GM12878 (cell line): Measurements from ENCODE around the gene LIN37. TPM values are rescaled to one million over a fixed set of nuclear protein-coding genes. Genes with fewer than 3 reads are reported as not detected.

Experiments
- ATAC-seq: fragments of 200-7000 bp; cut with Tn5 transposase; 3 replicates; pipeline ENCODE4 v1.9.1; 2020; ENCODE audit warnings: mild to moderate bottlenecking, moderate library complexity
- BruUV-seq: library from RNA; stranded (reverse); fragments of 400-500 nt; replicated peaks from 2 replicates; lab custom pipeline; 2021; lab: Mats Ljungman, UMichigan
- CTCF ChIA-PET: fragments of 300-600 bp; sonication (Branson Sonifier 250); formaldehyde crosslinking; extraction: SDS; loops from one replicate; lab custom pipeline; 2021; ENCODE audit warnings: inconsistent platforms; lab: Yijun Ruan, JAX
- POLR2A ChIA-PET: fragments of 350-600 bp; formaldehyde crosslinking; extraction: SDS; loops from one replicate; lab custom pipeline; 2021; ENCODE audit warnings: inconsistent platforms; lab: Charles Lee
- RAD21 ChIA-PET: fragments of 300-600 bp; sonication (Branson Sonifier 250); formaldehyde crosslinking; loops from one replicate; lab custom pipeline; 2023; ENCODE audit warnings: antibody characterized with exemption; ENCODE audit not compliant: unreplicated experiment; lab: Charles Lee
- SMC1A ChIA-PET: fragments of 300-600 bp; sonication (Branson Sonifier 250); formaldehyde crosslinking; loops from one replicate; lab custom pipeline; 2023; ENCODE audit not compliant: unreplicated experiment, uncharacterized antibody; lab: Charles Lee
- DNase-seq: peaks from one replicate; pipeline ENCODE4 v3.0.0-alpha.2; 2011; ENCODE audit warnings: low read depth, low spot score
- FAIRE-seq: peaks from 3 replicates; lab custom pipeline; 2011; peaks lifted over from hg19 to GRCh38; lab: Jason Lieb, UNC
- H2AFZ ChIP-seq: 2 replicates; pipeline ENCODE4 v1.6.0; 2011; ENCODE audit warnings: low read depth, low read length, control low read depth; ENCODE audit not compliant: control insufficient read depth
- H3K27ac ChIP-seq: 2 replicates; pipeline ENCODE4 v1.5.1; 2011; ENCODE audit warnings: control low read depth; ENCODE audit not compliant: control insufficient read depth, insufficient read depth
- H3K27me3 ChIP-seq, 2 experiments: replicated peaks in 1 of 2; 2 replicates each; pipeline versions ENCODE4 v1.6.0 to v1.6.1; 2011; ENCODE audit warnings: low read length in 1 of 2; ENCODE audit not compliant: control insufficient read depth in 2 of 2, insufficient read depth in 2 of 2
- H3K36me3 ChIP-seq, 2 experiments: 2 replicates each; pipeline ENCODE4 v1.5.1; 2011; ENCODE audit warnings: low read length in 1 of 2; ENCODE audit not compliant: control insufficient read depth in 2 of 2, insufficient read depth in 2 of 2
- H3K4me1 ChIP-seq: 2 replicates; pipeline ENCODE4 v1.6.1; 2011; ENCODE audit warnings: mild to moderate bottlenecking, low read length, moderate library complexity, mixed read lengths; ENCODE audit not compliant: control insufficient read depth, insufficient read depth
- H3K4me2 ChIP-seq: 2 replicates; pipeline ENCODE4 v1.6.0; 2011; ENCODE audit warnings: control low read depth; ENCODE audit not compliant: control insufficient read depth, insufficient read depth
- H3K4me3 ChIP-seq: fragments of 200-600 bp; sonication (generic); 2 replicates; pipeline ENCODE4 v1.5.1; 2016
- H3K79me2 ChIP-seq: 2 replicates; pipeline ENCODE4 v1.6.0; 2011; ENCODE audit warnings: low read length; ENCODE audit not compliant: control insufficient read depth, insufficient read depth
- H3K9ac ChIP-seq: 2 replicates; pipeline ENCODE4 v1.8.0; 2011; ENCODE audit warnings: low read length, control low read depth, mixed read lengths; ENCODE audit not compliant: control insufficient read depth, insufficient read depth
- H3K9me3 ChIP-seq: replicated peaks from 3 replicates; pipeline ENCODE4 v1.5.1; 2011; ENCODE audit warnings: mild to moderate bottlenecking, low read length; ENCODE audit not compliant: control insufficient read depth, insufficient read depth
- H4K20me1 ChIP-seq: 2 replicates; pipeline ENCODE4 v1.6.0; 2011; ENCODE audit not compliant: control insufficient read depth, insufficient read depth
- BMI1 ChIP-seq: fragments of 450-650 bp; IDR thresholded peaks from 2 replicates; pipeline ENCODE4 v1.6.1; 2016; ENCODE audit warnings: mild to moderate bottlenecking, moderate library complexity, borderline replicate concordance
- E4F1 ChIP-seq: fragments of 450-650 bp; IDR thresholded peaks from 2 replicates; pipeline ENCODE4 v1.6.1; 2018; ENCODE audit warnings: borderline replicate concordance, mild to moderate bottlenecking; ENCODE audit not compliant: partially characterized antibody
- ESRRA ChIP-seq: IDR thresholded peaks from 2 replicates; pipeline ENCODE4 v1.6.1; 2012; ENCODE audit warnings: mild to moderate bottlenecking, low read length, improper control_type of control experiment
- EZH2 ChIP-seq: IDR thresholded peaks from 2 replicates; pipeline ENCODE4 v1.6.1; 2012; ENCODE audit warnings: low read depth, mild to moderate bottlenecking, control low read depth, inconsistent platforms, low read length, borderline replicate concordance; ENCODE audit not compliant: control insufficient read depth
- GABPA ChIP-seq: IDR thresholded peaks from 2 replicates; pipeline ENCODE4 v1.6.1; 2014; ENCODE audit warnings: antibody characterized with exemption, low read depth, mild to moderate bottlenecking, inconsistent platforms
- IKZF1 ChIP-seq: fragments of 450-650 bp; conservative IDR thresholded peaks from 2 replicates; pipeline ENCODE4 v1.6.1; 2017; ENCODE audit warnings: antibody characterized with exemption, mild to moderate bottlenecking
- JUNB ChIP-seq: IDR thresholded peaks from 2 replicates; pipeline ENCODE4 v1.6.1; 2016; ENCODE audit warnings: antibody characterized with exemption, mild to moderate bottlenecking
- JUND ChIP-seq: IDR thresholded peaks from 2 replicates; pipeline ENCODE4 v1.6.1; 2012; ENCODE audit warnings: low read depth, mild to moderate bottlenecking, low read length, improper control_type of control experiment, moderate library complexity
- KAT2A ChIP-seq: conservative IDR thresholded peaks from 2 replicates; pipeline ENCODE4 v1.6.1; 2011; ENCODE audit warnings: low read depth, low read length; ENCODE audit not compliant: control insufficient read depth
- KLF5 ChIP-seq: fragments of 450-650 bp; IDR thresholded peaks from 2 replicates; pipeline ENCODE4 v1.6.1; 2014; ENCODE audit warnings: mild to moderate bottlenecking; ENCODE audit not compliant: partially characterized antibody
- PAX8 ChIP-seq: fragments of 450-650 bp; IDR thresholded peaks from 2 replicates; pipeline ENCODE4 v1.6.1; 2017; ENCODE audit warnings: mild to moderate bottlenecking, moderate library complexity
- POLR2A ChIP-seq: IDR thresholded peaks from 2 replicates; pipeline ENCODE4 v1.6.1; 2011; ENCODE audit warnings: low read depth, mild to moderate bottlenecking, low read length
- RBBP5 ChIP-seq: fragments of 200-600 bp; sonication (generic); conservative IDR thresholded peaks from 2 replicates; pipeline ENCODE4 v1.6.1; 2016
- SMC3 ChIP-seq: IDR thresholded peaks from 2 replicates; pipeline ENCODE4 v1.6.1; 2011; ENCODE audit warnings: low read length, improper control_type of control experiment, borderline replicate concordance
- TCF12 ChIP-seq: IDR thresholded peaks from 2 replicates; pipeline ENCODE4 v1.6.1; 2011; ENCODE audit warnings: low read depth, mild to moderate bottlenecking, low read length
- WGBS: methylation state at CpG from one replicate; pipeline ENCODE4 v1.1.6; 2016; ENCODE audit warnings: low lambda C conversion rate; ENCODE audit not compliant: insufficient replicate concordance, insufficient coverage; ENCODE audit errors: missing lambda C conversion rate; 5-methylcytosine and 5-hydroxymethylcytosine counted together
- in situ Hi-C: fragments of 300-500 bp; cut with MboI; formaldehyde crosslinking; loops from 9 replicates; pipeline ENCODE4 v1.14.3; 2018; ENCODE audit warnings: mixed read lengths
- intact Hi-C: fragments of 100-400 bp; cut with micrococcal nuclease; formaldehyde crosslinking; loops from one replicate; pipeline ENCODE4 v1.14.2; 2022; ENCODE audit not compliant: unreplicated experiment
- polyA plus RNA-seq, 11 experiments: library from polyadenylated mRNA; depleted of rRNA in 4 of 11; unstranded in 6 of 11; stranded (reverse) in 5 of 11; fragments of >200 nt; fragmentation: Nextera tagmentation in 4 of 11; fragmentation: Illumina TruSeq in 1 of 11; extraction: Ambion mirVana in 4 of 11; extraction: Trizol in 1 of 11; gene quantifications; 1 replicate in 1 of 11; 2 replicates in 10 of 11; pipeline versions ENCODE4 v1.2.1 to v1.2.3, GENCODE V29; 2011 to 2016; ENCODE audit warnings: inconsistent platforms in 2 of 11, missing spikeins in 2 of 11, low read depth in 1 of 11
- total RNA-seq, 4 experiments: library from RNA; depleted of rRNA in 3 of 4; stranded (reverse); fragments of >200 nt in 3 of 4; fragmentation: Illumina TruSeq in 1 of 4; extraction: Trizol in 1 of 4; gene quantifications; 2 replicates each; pipeline versions ENCODE4 v1.2.1 to v1.2.3, GENCODE V29; 2013 to 2021

The LIN37 gene
- total and polyA plus RNA-seq, 10 of the 15 experiments (the other 5 are each of a cell fraction or from before 2014, with no cell fraction given): 0.69 to 11.9 (median 7.6) TPM

- intact Hi-C loops: no loop called here
- no peak overlapping the region for H3K9ac ChIP-seq
- DNase-seq: no peak
- H3K36me3 ChIP-seq: no peaks in the 10 kb centered on the region
- POLR2A ChIA-PET: no interaction called here
- no peak overlapping the region for H2AFZ ChIP-seq
- RAD21 ChIA-PET: no interaction called here
- in situ Hi-C loops: no loop called here
- H4K20me1 ChIP-seq: no peaks in the 10 kb centered on the region
- no peak overlapping the region for H3K27ac ChIP-seq
- no peak for FAIRE-seq
- ATAC-seq: no peak
- CTCF ChIA-PET: no interaction called here
- H3K79me2 ChIP-seq: no peaks in the 10 kb centered on the region
- SMC1A ChIA-PET: no interaction called here
- TF ChIP-seq IKZF1: no peak
- peaks cover 0 to 2% of the 10 kb centered on the region in 2 experiments; a peak in 1 of 4 replicates for H3K27me3 ChIP-seq
- BruUV-seq: no TSS peak
- H3K4me1 ChIP-seq: no peaks in the 10 kb centered on the region
- no peak overlapping the region for H3K4me3 ChIP-seq
- WGBS: 33% methylated on average over 30 of the region's 39 CpGs
- H3K9me3 ChIP-seq: no peaks in the 10 kb centered on the region
- no peak overlapping the region for H3K4me2 ChIP-seq
Measured at GRCh38 chr19:35796645-35797542, 48.5 kb downstream of the LIN37 start.

- no peak for ATAC-seq
- no peak overlapping the region for H3K27ac ChIP-seq
- intact Hi-C loops: no loop called here
- H3K9ac ChIP-seq: no peak overlapping the region
- in situ Hi-C loops: no loop called here
- no peaks in the 10 kb centered on the region for H3K79me2 ChIP-seq
- no peaks in the 10 kb centered on the region for H3K4me1 ChIP-seq
- H3K9me3 ChIP-seq: no peaks in the 10 kb centered on the region
- CTCF ChIA-PET: interaction anchor here (0.6 kb wide), 2 partner anchors 51 to 355 kb away, joined by 3 read pairs; no protein-coding TSS in a partner anchor
- no peak overlapping the region for H3K4me3 ChIP-seq
- no peak for FAIRE-seq
- no TSS peak for BruUV-seq
- no peaks in the 10 kb centered on the region for H3K36me3 ChIP-seq
- WGBS: 4% methylated on average over 13 of the region's 15 CpGs
- SMC1A ChIA-PET: no interaction called here
- H2AFZ ChIP-seq: no peak overlapping the region
- H3K4me2 ChIP-seq: no peak overlapping the region
- POLR2A ChIA-PET: no interaction called here
- H4K20me1 ChIP-seq: no peaks in the 10 kb centered on the region
- H3K27me3 ChIP-seq: peaks cover 0 to 2% of the 10 kb centered on the region in 2 experiments; a peak in 1 of 4 replicates
- no peak for DNase-seq
- RAD21 ChIA-PET: no interaction called here
- TF ChIP-seq EZH2 (no peak), BMI1 (no peak), SMC3 (no peak), GABPA (no peak), POLR2A (no peak), JUNB (no peak), ESRRA (no peak), PAX8 (no peak), JUND (no peak), TCF12 (no peak), RBBP5 (no peak), E4F1 (no peak), KAT2A (no peak), KLF5 (no peak)
Measured at GRCh38 chr19:35797663-35798062, 49.3 kb downstream of the LIN37 start.
